Measurements from ENCODE around the gene MS4A7. TPM values are rescaled to one million over a fixed set of nuclear protein-coding genes. Genes with fewer than 3 reads are reported as not detected.

MS4A7 gene
- total RNA-seq, 2 donors from 2014 or later, result 16.0 to 27.7 TPM

DNA sequence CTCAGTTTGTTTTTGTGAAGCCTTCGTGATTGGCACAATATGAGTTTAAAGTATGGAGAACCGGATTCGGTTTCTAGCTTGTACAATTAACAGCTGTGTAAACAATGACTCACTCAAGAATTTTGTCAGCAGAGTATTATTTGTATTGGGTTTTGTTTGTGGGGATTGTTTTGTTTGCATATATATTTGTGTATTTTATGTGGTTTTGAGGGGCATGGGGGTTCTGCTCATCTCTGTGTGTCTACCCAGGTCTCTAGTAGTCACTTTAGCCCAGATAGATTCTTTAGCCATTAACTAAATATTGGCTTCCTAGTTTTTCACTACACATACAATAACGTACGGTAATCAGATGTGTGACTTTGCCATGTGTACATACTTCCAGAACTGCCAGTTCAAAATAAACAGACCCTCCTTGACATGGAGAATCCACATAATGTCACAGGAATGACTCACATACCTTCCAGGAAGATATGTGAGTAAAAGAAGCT lies 7.5 kb upstream of the MS4A7 start:
- TF ChIP-seq, protein P1, sequence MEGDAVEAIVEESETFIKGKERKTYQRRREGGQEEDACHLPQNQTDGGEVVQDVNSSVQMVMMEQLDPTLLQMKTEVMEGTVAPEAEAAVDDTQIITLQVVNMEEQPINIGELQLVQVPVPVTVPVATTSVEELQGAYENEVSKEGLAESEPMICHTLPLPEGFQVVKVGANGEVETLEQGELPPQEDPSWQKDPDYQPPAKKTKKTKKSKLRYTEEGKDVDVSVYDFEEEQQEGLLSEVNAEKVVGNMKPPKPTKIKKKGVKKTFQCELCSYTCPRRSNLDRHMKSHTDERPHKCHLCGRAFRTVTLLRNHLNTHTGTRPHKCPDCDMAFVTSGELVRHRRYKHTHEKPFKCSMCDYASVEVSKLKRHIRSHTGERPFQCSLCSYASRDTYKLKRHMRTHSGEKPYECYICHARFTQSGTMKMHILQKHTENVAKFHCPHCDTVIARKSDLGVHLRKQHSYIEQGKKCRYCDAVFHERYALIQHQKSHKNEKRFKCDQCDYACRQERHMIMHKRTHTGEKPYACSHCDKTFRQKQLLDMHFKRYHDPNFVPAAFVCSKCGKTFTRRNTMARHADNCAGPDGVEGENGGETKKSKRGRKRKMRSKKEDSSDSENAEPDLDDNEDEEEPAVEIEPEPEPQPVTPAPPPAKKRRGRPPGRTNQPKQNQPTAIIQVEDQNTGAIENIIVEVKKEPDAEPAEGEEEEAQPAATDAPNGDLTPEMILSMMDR (IDR thresholded peaks at IDR 0.05), result no peak
- H3K36me3 ChIP-seq, result no peaks in the 10 kb centered on the region
- no peaks in the 10 kb centered on the region for H3K9me3 ChIP-seq
- no peak overlapping the region for H3K4me3 ChIP-seq
- no peak for DNase-seq (ENCODE audit: low spot score)
- H3K4me1 ChIP-seq, result no peaks in the 10 kb centered on the region
- no peaks in the 10 kb centered on the region for H3K27me3 ChIP-seq
- H3K27ac ChIP-seq, result no peak overlapping the region

DNA sequence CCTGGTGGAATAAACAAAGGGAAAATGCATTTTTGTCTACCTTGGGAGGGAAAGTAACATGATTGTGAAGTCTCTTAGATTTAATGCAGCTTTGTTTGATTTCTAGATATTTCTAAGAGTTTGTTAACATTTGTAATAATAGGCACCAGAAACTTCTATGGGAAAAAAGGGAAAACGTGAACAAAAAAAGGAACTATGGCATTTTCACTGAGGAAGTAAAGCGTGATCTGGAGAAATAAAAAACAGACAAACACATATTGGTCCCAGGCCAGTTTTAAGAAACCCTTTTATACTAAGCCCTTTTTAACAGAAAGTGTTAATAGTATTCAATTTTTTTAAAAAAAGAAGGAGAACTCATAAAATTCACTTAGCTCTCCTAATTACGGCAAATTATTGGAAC lies 6.9 kb upstream of the MS4A7 start:
- Histone ChIP-seq H3K4me3 (no peak overlapping the region), H3K4me1 (no peaks in the 10 kb centered on the region), H3K27ac (no peak overlapping the region), H3K36me3 (no peaks in the 10 kb centered on the region), H3K9me3 (no peaks in the 10 kb centered on the region), H3K27me3 (no peaks in the 10 kb centered on the region)
- DNase-seq (ENCODE audit: low spot score), result no peak
- TF ChIP-seq, protein P1 (IDR thresholded peaks at IDR 0.05), result no peak

DNA sequence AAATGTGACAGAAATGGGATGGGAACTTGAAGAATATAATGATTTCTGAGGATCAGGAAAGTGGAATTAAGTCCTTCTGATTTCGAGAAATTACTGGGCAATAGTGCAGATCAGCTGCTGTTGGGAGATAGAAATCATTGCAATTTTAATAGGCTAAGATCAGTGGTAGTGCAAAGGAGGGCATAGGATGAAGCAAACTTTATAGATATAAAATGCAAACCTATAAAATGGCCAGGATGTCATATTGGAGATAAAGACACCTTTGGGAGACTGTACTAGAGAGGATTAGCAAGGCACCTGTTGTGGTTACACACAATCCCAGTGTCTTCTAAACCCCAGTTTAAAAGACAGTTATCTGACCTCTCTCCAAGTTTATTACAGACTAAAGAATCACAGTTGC lies 6.5 kb upstream of the MS4A7 start:
- H3K27ac ChIP-seq, result no peak overlapping the region
- TF ChIP-seq, protein P1 (IDR thresholded peaks at IDR 0.05), result no peak

DNA sequence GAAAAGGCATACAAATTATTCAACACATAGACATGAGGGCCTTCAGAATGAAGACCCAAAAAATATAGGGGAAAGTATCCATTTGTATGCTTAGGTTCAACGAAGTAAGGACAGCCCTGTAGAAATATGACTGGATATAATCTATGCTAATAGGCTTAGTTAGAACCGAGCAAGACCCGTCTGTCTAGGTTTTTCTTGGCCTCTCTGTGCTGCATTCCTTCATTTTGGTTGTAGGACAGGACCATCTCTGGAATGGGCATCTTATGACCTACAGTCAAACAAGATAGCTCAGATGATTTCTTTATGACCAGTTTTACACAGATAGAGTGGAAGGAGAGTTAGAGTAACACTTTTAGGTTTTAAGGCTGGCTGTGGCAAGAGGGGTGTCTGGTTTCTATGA lies 5.6 kb upstream of the MS4A7 start:
- Histone ChIP-seq H3K4me1 (no peaks in the 10 kb centered on the region), H3K9me3 (no peaks in the 10 kb centered on the region), H3K27ac (no peak overlapping the region), H3K36me3 (no peaks in the 10 kb centered on the region), H3K4me3 (no peak overlapping the region), H3K27me3 (no peaks in the 10 kb centered on the region)
- TF ChIP-seq, protein P1 (IDR thresholded peaks at IDR 0.05), result no peak
- DNase-seq (ENCODE audit: low spot score), result no peak

More for the DNA sequence above, 6.5 kb upstream of the MS4A7 start:
- H3K36me3 ChIP-seq, result no peaks in the 10 kb centered on the region
- H3K4me3 ChIP-seq, result no peak overlapping the region
- H3K4me1 ChIP-seq, result no peaks in the 10 kb centered on the region
- no peak for DNase-seq (ENCODE audit: low spot score)
- no peaks in the 10 kb centered on the region for H3K9me3 ChIP-seq
- no peaks in the 10 kb centered on the region for H3K27me3 ChIP-seq

DNA sequence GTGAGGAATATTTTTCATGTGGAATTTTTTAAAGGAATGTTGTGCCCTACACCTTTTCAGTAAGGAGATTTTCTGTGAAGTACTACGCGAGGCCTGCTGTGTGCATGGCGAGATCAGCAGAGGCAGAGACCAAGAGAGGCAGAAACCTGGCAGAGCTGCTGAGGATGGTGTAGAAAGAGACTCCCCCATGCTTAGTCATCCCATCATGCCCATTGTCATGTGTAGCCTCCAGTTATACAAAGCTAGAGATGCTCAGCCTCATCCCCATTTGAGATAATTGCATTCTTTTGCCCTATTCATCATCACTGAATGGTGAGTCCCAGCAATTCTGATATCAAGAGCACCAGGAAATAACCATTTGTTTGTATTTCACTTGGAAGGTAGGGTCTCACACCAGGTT lies 3.0 kb upstream of the MS4A7 start:
- Histone ChIP-seq H3K9me3 (no peaks in the 10 kb centered on the region), H3K4me3 (no peak overlapping the region)

DNA sequence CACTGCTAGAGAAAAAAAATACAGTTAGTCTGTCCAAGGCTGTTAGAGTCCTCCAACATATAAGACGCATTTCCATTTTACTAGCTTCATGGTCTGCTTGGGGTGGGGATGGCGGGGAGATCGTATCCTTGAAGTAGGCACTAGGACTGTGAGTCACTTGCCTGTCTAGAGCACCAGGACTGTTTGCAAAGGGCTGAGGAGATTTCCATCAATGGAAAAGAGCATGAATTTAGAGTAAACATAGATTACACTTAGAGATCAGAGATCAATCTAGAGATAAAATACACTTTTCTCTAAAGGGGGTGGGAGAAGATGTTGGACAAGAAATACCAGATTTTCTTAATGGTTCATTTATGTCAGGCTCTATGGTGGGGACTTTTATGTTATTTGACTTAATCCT lies 1.7 kb upstream of the MS4A7 start:
- Histone ChIP-seq H3K27ac (peak overlapping the region; percentile 7 to 16), H3K36me3 (no peaks in the 10 kb centered on the region), H3K4me3 (no peak overlapping the region), H3K4me1 (no peaks in the 10 kb centered on the region), H3K27me3 (no peaks in the 10 kb centered on the region), H3K9me3 (no peaks in the 10 kb centered on the region)
- DNase-seq (ENCODE audit: low spot score), result no peak
- TF ChIP-seq, protein P1 (IDR thresholded peaks at IDR 0.05), result no peak

More for the DNA sequence above, 3.0 kb upstream of the MS4A7 start:
- no peaks in the 10 kb centered on the region for H3K27me3 ChIP-seq
- no peaks in the 10 kb centered on the region for H3K4me1 ChIP-seq
- TF ChIP-seq, protein P1 (IDR thresholded peaks at IDR 0.05), result no peak
- H3K27ac ChIP-seq, result no peak overlapping the region
- no peaks in the 10 kb centered on the region for H3K36me3 ChIP-seq
- DNase-seq (ENCODE audit: low spot score), result no peak

Measured in right atrium auricular region (tissue), 2 donors.